Measurements from ENCODE around the gene TSPAN3.

The TSPAN3 gene

DNA sequence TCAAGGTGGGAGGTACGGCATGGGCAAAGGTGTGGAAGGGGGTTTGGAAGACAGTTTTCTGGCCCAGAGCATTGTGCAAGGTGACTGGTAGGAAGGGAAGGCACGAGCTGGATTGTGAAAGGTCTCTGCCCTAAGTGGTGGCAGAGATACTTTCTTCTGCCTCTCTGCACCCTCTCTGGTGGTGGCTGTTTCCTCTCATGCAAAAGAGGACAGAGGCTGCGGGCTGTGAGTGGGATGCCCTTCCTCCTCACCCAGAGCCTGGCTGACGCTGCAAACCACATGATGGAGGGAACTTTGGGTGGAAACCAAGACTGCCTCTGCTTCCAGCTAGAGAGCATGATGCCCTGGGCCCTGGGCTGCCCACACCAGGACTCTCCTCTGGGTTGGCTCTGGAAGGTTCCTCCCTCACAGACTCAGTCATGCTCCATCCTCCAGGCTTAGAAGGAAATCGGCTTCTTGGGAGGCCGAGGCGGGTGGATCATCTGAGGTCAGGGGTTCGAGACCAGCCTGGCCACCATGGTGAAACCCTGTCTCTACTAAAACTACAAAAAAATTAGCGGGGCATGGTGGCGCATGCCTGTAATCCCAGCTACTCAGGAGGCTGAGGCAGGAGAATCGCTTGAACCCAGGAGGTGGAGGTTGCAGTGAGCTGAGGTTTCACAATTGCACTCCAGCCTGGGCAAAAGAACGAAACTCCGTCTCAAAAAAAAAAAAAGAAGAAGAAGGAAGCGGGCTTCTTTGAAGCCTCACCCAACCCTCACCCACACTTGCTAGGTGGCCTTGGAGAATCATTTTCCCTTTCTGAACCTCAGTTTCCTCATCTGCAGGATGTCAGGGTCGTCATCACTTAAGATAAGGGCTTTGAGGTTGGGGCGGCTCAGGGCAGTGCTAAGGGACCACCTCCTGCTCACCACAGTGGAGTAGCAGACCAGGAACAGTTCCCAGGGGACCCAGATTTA lies 67.7 kb downstream of the TSPAN3 start:
- no peak for FAIRE-seq

DNA sequence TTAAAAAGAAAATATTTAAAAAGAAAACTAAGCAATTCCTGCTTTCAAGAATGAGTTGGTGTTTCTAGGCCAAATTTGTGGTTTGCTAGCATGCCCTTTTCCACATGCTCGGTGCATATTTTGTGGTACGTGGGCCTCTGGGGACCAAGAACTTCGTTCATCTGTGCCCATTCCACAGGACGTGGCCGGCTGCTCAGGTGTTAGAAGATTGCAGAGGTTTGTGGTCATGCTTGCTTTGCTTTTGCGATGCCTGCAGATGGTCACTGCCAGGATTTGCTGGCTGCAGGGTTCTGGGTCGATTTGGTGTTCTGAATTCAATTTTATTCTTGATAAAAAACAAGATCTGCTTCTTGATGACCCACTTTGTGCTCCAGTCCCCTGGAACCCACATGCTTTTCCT lies 68.5 kb downstream of the TSPAN3 start:
- no peak for FAIRE-seq

DNA sequence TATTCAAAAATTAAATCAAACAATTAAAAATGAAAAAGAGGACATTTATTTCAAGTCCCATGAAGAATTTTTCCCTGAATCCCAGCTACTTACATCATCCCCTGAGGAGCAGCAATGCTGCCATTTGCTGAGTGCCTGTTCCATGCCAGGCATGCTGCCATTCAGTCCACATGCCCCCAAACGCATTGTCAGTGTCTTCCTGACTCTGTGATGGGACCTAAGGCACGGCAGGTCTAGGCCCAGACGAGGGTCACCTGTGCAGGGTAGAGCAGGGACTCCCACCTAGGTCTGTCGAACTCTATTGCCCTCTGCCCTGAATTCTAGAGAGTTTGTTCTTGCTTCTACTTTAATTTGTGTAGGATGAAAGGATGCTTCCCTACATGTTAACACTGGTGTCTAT lies 68.9 kb downstream of the TSPAN3 start:
- no peak for FAIRE-seq

DNA sequence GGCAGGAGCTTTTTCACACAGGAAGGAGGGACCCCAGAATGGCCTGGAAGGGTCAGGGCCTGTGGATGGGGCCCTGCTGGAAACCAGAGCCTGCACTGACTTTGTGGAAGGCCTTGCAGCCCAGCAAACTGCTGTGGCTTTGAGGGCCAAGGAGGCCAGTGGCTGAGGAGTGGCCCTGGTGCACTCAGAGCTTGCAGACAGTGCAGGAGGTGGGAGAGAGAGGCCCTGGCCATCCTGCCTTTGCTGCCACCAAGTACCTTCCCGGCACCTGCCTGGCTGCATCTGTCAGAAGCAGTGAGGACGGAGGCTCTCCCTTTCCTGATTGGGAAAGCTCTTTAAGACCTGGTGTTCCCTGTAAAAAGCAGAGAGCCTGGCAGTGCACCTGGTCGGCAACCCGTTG lies 69.6 kb downstream of the TSPAN3 start:
- FAIRE-seq = no peak

DNA sequence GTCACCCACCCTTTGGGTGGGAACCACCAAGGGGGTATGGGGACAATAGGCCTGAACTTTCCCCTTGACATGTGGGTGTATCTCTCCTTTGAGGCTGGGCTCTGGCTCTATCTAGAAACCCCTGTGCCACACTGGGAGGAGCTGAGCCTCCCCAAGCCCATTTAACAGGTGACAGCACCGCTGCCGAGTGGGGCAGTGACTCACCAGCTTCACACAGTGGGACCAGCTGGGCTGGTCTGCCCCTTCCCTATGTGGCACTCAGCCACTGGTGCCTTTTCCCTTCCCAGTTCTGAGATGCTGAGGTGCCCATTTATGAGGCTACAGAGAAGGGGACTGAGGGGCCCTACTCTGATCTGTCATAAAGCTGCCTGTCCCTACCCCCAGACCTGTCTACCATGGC lies 70.9 kb downstream of the TSPAN3 start:
- no peak for FAIRE-seq

DNA sequence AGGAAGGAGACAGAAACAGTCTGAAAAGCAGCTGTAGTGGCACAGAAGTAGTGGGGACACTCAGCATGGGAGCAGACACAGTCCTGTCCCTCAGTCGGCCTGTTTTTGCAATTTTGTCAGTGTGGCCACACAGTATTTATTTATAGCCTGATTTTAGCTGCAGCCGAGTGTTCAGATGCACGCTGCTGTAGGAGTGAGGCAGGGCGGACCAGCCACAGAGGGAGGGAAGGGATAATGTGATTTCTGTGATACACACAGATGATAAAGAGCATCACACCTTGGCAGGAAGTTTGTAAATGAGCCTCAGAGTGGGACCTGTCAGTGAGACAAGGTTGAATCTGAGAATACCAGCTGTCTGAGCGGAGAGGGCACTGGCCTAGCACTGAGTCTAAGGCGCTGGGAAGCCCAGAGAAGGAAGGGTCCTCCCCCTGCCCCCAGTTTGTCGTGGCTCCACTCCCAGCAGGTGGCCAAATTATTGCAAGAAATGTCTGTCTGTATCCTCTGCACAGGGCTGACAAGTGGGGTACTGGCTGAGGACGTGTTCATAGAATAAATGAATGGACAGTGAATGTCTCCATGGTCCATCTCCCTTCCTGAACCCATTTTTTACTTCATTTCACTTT lies 72.1 kb downstream of the TSPAN3 start:
- FAIRE-seq = no peak

DNA sequence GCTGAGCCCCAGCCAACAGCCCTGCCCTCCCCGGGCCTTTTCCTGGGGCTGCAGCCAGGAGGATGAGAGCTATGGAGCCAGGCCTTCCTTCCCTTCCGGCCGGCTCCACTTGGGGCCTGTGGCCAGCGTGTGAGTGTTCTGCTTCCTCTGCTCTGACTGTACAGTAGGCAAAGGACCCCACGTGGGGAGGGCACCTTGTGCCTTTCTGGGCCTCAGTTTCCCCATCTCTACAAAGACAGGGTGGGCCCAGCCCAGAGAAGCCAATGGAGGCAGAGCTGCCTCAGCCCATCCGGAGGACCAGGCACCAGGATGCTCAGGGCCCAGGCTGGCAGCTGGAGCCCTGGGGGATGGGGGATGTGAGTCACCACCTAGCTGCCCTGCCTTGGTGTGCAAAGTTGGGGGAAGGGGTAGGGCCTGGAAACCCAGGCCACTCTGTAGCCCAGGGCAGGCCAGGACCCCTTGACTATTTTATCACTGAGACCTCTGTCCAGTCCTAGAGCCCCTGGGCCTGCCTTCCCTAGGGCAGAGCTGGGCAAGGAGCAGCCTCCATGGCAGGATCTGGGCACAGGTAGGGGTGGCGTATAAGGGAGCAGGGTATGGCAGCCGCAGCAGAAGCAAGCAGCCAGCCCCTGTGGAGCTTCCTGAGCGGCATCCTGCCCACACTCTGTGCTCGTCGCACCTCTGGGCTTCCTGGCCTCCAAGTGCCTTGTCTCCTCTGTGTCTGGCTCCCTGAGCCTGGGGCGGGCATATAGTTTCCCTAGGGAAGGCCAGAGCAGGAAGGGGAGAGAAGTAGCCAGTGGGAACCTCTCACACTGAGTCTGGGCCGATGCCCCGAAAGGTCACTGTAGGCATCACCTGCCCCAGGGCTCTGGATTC lies 74.1 kb downstream of the TSPAN3 start:
- FAIRE-seq = no peak

DNA sequence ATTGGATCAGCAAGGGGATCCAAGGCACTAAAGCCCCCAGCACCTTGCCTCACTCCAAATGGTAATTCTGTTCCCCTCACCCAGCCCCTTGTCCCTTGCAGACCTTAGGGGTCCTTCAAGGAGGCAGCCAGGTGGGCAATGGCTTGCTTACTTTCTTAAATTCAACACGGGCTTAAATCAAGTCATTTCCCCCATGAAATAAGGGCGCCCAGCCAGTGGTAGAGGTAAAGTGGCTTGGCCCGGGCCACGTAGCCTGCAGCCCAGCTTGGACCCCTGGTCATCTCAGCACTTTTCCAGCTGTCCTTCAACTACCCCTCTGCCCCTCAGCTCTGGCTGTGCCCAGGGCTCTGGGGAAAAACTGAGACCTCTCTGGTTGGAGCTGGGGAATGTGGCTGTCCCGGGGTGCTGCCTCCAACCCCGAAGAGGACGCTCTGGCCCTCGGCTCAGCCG lies 74.8 kb downstream of the TSPAN3 start:
- no peak for FAIRE-seq

DNA sequence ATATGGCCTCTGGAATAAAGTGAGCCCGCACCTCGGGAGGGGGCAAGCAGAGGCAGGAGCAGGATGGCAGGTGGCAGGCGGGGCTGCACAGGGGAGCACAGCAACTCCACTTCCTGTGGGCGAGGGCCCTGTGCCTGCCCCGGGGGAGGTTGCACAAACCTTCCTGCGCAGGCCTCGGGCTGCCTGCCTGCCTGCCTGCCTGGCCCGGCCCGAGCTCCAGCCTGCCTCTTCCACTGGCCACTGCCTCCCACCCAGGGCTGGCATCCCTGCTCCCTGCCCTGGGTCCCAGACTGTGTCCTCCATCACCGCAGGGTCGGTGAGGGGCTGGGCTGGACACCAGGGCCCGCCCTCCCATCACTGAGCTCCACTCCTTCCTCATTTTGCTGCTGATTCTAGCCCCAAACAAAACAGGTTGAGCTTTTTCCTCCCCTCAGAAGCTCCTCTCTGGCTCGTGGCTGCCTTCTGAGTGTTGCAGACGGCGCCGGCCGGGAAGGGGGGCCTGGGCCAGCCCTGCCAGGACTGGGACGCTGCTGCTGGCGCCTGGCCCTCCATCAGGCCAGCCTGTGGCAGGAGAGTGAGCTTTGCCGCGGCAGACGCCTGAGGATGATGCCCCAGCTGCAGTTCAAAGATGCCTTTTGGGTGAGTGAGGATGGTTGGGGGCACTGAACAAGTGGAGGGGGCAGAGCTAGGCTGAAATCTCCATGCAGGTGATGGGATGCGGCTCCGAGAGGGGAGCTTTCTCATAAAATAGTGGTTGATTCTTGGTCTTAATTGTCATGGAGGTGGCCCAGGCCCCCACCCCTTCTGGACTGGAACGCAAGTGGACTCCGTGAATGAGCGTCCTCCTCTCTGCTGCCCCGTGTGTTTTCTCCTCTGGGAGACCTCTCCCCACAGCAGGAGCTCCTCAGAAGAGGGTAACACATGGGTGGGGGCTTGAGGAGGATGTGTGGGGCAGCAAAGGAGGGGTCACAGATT lies 75.7 kb downstream of the TSPAN3 start, which contains the start of gene PSTPIP1:
Gene PSTPIP1 (plus strand): TSS at position 156 of the 975 bp plus-strand sequence. CDS start 448 bp downstream, at position 604.
- no peak for FAIRE-seq

DNA sequence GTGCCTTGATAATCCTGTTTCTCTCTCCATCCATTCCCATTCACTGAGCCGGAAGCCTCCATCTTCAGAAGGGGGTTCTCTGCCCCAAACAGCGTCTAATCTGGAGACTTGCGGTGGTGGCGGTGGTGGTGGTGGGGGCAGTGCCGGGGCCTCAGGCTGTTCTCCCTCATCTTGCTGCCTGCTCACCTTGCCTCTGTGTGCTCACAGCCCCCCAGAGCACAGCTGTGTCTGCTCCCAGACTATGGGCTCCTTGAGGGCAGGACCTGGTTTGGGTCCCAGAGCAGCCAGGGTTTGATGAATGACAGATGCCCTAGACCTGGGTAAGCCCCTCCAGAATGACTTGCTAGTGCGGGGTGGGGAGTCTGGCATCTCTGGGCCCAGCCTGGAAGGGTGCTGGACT lies 76.4 kb downstream of the TSPAN3 start:
- FAIRE-seq = no peak

DNA sequence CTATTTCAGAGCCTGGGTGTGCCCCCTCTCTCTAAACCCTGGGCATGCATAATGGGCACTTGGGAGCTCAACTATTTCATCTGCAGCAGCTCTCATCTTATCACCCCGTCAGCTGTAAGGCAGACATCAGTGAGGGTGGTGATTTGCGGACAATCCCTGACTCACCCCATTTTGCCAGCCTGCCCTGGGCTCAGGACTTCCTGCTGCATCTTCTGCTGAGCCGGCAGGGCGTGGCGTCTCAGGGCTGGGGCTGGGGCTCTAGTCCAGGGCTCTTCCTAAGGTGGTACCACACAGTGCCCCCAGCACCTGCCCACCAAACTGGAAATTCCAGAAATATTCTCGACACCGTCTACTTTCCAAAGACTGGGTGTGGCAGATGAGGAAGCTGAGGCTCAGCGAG lies 76.9 kb downstream of the TSPAN3 start:
- no peak for FAIRE-seq

DNA sequence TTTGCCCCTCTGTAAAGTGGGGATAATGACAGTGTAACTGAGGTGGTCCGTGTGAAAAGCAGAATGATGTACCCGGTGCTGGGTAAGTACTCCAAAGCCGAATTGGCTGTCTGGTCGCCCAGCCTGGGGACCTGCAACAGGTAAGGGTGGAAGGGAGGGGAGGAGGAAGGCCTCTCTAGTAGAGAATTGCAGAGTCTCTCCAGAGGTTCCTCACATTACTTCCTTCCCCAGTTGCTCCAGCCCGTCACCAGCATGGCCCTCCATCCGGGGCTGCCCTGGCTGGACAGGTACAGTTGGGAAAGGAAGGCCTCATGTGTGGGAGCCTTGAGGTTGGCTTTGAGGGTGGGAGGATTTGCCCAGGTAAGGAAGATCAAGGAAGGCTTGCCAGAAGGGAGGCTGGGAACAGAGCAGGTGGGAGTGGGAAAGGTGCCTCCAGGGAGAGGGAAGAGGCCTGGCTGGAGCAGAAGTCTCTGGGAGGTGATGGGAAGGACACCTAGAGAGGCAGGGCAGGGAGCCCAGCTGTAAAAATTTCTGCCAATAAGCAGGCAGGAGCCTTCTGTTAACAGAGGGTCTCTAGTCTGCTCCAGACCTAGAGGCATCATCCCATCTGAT lies 77.7 kb downstream of the TSPAN3 start:
- no peak for FAIRE-seq

DNA sequence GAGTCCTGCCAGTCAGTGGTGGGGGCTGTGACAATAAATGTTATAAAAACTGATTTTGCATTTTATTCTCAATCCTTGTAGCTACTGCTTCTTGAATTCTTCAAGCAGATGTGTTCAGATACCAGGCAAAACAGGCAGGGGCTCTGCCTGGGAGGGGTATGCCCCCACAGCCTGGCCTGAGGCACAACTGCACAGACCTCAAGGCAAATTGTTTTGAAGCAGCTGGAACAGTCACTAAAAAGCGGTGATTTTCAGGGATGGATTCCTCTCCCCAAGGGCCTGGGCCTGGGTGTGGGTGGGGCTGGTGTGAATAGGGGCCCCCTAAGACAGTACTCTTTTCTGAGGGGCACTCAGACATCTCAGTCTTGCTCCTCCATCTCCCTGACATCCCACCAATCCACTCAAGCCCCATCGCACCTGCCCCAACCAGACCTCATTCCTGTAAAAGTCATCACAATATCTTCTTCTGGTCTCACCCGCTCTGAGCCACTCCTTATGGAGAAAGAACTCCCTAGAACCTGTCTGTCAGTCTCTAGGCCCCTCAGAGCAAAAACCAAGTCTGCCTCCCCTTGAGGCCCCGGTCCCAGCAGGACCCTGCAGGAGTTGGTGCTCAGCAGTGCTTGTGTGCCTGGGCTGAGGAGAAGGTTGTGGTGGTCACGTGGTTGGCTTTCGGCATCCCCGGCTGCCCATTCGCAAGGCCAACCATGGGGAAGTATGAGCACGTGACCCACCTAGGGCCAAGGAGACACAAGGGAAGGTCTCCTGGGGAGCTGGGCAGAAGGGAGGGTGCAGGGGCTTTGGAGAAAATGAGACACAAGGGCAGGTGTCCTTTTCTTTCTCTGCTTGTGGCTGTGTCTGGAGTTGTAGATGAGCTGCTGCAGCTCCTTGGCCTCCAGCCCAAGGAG lies 78.9 kb downstream of the TSPAN3 start:
- no peak for FAIRE-seq

Data from G401.6 (cell line).